GM11168 (cell line): ENCODE data around the gene ITGA11.

Experiments
- in situ Hi-C: fragments of 300-500 bp; cut with MboI; formaldehyde crosslinking; loops from one replicate; pipeline ENCODE4 v1.12.0; 2022; ENCODE audit warnings: low sequenced_read_pairs; ENCODE audit not compliant: unreplicated experiment

Gene ITGA11

DNA sequence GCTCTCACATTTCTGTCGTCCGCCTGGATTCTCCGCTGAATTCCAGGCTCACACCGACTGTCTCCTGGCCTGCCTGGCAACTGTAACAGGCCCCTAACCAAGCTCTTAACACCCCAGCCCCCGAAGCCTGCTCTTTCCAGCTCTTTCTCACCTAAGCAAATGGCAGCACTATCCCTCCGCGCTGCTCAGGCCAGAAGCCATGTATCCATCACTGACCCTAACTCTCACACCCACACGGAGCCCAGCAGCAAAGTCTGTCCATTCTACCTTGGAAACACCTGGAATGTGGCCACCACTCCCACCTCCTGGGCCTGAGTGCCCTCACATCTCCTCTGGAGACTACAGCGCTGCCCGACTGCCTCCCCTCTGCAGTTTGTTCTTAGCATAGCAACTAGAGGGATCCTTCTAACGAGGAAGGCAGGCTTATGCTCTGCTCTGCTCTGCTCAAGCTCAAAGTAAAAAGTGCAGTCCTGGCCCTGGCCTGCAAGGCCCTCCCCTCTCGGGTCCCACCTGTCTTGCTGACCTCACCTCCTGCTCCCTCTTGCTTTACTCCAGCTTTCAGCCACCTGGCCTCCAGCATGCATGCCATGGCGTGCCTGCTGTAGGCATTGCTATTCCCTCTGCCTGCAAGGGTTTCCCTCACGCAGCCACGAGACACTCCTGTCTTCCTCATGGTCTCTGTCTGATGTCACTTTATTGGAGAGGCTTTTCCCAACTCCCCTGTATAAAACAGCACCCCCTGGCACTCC lies 127.2 kb downstream of the ITGA11 start:
- in situ Hi-C loops, result no loop called here

DNA sequence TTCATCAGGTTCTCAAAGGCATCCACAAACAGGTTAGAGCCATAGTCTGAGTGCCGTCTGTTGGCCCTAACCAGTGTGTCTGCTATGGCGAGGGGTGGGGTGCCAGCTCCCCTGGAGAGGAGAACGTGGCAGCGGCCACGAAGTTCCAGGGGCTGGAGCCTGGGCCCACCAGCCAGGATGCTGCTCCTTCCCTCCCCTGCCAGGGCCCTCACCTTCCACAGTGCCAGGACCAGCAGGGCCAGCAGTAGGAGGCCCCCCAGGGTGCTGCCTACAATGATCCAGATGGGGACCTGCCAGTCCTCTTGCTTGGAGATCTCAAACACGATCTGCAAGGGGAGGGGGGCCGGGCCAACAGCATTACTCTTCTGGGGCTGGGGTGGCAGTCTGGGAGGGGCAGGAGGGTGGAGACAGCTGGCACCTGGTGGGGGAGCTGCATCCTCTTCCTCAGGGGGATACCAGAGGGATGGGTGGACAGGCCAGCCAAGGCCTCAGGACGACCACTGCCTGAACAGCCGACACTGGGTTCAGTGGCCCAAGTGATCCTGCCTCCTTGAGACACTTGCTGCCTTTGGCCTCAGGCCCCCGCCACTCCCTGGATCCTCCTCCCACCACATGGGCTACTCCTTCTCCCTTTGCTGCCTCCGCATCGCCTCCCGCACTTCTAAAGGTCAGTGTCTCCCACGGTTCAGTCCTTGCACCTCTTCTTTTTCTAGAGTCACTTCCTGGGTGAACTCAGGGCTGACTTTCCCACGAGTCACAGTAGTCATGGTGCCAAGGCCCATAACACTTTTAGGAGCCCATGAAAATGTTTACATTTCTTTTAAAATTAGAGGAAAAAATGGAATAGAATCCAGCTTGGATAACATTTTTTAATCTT lies 128.2 kb downstream of the ITGA11 start:
- in situ Hi-C loops, result no loop called here

DNA sequence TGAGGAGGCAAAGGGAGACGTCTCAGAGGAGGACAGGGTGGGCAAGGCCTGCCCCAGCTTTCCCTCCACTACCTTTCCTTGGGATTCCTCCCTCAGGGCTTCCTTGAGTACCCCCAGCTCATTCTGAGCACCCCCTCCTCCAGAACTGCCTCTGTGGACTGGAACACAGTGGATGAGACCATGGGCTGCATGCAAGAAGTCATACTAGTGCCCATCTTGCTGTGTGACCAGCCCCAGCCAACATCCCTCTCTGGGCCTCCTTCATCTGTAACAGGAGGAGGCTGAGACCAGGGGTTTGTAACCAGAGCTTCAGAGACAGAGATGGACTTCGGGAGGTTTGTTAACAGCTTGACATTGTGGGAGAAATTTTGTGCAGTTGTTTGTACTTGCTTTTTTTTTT lies 128.8 kb downstream of the ITGA11 start:
- in situ Hi-C loops, result no loop called here

DNA sequence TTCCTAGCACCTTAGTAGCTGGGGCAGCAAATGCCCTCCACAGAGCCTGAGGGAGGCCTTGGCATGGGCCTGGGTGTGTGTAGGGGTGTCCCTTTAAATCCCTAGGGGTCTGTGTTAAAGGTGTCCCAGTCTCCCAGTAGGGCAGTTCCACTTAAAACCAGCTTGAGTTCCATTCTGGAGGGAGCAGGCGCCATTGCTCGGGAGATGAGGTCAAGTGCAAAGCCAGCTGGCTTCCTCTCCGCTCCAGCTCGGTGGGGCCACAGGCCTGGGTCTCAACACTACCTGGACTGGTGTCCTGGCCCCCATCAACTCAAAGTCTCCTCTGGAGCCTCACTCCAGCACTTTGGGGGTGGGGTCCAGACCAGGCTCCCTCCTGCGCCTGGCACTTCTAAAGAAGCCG lies 129.2 kb downstream of the ITGA11 start:
- in situ Hi-C loops, result no loop called here

DNA sequence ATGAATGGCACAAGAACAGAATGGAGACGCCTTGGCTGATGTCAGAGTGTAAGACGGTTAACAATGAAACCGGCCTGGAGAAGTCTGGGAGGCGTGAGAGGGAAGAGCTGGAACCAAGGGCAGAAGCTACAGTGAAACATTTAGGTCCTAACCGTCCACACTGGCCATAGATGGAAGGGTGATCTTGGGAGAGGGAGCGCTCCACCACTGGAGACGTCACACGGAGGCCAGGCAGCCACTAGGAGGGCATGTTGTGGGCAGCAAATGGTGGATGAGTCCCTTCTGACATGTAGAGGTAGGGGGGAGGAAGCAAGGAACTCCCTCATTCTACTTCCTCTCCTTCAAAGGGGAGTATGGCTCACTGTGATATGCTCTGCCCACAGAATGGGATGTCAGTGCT lies 130.7 kb downstream of the ITGA11 start:
- in situ Hi-C loops, result no loop called here

DNA sequence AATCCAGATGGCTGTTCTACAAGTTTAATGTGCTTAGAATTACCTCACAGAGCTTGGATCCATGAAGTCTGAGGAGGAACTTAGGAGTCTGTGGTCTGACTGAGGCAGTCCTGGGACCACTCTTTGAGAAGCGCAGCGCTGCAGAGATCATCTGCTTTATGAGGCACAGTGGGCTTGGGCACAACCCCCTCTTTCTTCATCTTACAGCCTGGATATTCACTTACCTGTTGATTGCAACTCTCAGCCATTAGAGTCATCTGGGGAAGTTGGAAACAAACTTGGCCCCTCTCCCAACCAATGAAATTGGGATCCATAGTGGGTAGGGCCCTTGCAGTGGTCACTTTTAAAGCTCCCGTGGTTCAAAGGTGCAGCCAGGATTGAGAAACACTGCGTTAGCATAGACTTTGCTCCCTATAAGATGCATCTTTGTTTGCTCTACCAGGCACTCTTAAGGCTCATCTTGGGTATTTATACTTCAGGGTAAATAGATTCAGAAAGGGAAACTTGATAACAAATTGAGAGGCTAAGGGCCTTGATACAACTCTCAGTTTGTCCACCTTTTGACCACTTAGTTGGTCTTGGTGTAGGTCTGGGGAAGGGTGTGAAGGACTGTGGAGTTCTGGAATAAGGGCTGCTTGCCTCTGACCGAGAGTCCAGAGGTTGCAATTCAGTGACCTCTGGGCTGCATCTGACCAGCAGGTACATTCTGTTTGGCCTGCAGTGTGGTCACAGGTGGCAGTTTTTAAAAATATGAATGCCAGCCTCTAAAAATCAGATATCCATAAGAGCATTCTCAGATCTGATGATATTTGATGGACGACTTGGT lies 131.6 kb downstream of the ITGA11 start:
- in situ Hi-C loops, result no loop called here

DNA sequence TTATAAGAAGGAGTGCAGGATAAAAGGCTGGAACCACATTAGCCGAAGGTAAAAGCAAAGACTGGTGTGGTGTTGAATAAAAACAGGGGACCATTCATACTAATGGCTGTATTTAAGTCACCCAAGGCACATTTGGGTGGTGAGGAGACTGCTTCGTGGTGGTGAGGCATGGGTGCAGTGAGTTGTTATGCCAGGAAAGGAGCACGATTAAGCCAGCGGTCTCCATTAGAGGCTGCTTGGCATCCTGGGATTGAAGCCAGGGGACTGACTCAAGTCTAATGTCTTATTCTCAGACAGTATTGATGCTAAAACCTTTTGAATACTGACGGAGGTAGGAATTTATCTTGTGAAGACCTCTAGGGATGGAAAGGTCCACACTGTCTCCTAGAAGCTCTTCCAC lies 132.5 kb downstream of the ITGA11 start:
- in situ Hi-C loops, result no loop called here

DNA sequence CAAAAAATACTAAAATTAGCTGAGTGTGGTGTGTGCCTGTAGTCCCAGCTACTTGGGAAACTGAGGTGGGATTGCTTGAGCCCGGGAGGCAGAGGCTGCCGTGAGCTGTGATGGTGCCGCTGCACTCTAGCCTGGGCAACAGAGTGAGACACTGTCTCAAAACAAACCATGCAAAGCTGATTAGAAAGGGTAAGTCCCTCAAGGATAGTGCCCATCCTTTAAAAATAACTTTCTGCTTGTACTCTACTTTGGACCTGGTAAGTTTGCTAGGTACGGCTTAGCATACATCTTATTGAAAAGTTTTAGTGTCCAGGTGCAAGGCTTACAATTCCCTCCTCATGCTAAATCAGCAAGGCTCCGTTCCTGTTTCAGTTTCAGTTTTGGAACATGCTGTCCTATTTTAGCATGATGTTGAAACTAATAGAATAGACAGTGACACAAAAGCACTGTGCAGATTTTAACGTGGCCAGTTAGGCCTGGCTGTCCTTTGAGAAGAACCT lies 133.0 kb downstream of the ITGA11 start:
- in situ Hi-C loops, result no loop called here

DNA sequence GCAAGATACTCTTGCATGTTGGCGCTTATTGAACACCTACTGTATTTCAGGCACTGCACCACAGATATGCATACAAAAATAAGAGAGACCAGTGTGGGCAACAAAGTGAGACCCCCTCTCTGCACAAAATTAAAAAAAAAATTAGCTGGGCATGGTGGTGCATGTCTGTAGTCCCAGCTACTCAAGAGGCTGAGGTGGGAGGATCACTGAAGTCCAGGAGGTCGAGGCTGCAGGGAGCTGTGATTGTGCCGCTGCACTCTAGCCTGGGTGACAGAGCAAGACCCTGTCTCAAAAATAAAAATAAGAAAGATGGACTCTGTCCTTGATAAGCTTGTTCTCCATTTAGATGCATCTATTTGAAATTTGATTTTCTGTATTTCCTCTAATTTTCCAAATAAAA lies 133.6 kb downstream of the ITGA11 start:
- in situ Hi-C loops, result no loop called here

DNA sequence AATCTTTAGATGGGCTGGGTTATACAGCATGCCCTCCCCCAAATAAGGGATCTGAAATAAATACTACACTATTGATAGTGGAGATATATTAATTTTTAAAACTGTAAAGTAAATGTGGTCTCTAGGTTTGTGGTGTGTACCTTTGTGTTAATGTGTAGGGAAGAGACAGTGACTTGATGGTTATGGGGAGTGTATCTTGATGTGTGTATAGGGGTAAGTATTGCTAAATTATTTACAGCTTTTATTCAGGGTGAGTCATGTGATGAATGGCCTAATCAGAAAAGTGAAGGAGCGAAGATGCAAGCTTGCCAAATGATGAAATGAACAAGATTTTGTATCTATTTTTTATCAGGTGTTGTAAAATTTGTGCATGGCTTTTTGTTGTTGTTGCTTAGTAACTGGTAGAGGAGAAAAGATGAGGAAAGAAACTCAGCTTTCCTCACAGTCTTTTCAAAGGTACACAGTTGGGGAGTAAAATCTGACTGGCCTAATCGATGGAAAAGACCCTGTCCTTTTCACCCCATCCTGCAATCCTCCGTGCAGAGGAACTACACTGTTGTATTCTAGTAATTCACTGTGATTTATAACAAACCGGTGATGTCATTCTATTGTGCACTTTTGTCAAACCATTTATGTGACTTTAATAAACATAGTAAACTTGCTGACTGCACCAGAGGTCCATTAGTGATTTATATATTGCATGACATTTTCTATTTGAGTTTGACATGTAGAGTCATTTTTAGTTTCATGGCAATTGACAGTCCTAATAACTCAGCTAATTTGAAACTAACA lies 136.8 kb downstream of the ITGA11 start:
- in situ Hi-C loops, result no loop called here

DNA sequence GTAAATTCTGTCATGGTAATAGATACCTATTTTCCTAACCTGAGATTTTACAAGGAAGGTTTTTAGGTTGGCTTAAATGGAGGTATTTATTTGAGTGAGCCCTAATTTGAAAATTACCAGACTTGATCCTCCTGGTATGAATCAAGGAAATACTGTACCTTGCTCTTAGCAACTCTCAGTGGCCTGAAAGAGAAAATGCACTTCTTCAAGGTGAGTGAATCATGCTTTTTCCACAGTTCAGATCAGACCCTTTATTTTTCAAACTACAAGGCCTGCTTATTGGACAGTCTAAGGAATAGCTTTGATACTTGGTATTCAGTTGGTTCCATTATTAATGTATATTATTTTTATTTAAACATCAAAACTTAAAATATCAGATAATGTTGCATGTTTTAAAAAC lies 139.0 kb downstream of the ITGA11 start:
- in situ Hi-C loops, result no loop called here

DNA sequence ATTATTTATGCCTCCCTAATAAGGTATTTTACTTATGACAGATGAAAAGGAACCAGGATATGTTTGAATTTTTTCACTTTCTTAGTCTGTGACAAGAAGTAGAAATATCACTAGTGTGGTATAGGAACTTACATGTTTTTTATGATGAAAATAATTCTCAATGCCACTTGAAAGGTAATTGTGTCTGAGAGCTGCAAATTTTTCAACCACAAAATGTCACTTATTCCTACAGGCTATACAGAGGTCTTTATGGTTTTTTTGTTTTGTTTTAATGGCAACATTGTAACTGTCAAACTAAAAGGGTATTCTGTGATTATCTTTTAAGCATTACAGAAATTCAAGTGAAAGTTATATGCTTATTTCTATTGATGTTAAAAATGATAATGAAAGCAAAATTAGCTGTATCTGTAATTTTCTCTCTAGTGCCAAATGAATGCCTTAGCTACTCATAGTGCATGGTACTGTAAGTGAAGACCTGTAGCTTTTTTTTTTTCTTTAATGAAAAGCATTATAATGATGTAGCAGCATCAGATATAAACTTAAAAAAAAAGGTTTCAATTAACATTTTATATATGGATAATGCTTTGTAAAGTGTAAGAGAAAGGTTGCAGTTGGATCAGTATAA lies 139.7 kb downstream of the ITGA11 start:
- in situ Hi-C loops, result no loop called here

DNA sequence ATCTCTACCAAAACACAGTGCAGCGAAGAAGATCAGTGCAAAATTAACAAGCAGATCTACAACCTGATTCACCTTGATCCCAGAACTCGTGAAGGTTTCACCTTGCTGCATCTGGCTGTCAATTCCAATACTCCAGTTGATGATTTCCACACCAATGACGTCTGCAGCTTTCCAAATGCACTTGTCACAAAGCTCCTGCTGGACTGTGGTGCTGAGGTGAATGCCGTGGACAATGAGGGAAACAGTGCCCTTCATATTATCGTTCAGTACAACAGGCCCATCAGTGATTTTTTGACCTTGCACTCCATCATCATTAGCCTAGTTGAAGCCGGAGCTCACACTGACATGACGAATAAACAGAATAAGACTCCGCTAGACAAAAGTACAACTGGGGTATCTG lies 141.2 kb downstream of the ITGA11 start:
- in situ Hi-C loops, result no loop called here

DNA sequence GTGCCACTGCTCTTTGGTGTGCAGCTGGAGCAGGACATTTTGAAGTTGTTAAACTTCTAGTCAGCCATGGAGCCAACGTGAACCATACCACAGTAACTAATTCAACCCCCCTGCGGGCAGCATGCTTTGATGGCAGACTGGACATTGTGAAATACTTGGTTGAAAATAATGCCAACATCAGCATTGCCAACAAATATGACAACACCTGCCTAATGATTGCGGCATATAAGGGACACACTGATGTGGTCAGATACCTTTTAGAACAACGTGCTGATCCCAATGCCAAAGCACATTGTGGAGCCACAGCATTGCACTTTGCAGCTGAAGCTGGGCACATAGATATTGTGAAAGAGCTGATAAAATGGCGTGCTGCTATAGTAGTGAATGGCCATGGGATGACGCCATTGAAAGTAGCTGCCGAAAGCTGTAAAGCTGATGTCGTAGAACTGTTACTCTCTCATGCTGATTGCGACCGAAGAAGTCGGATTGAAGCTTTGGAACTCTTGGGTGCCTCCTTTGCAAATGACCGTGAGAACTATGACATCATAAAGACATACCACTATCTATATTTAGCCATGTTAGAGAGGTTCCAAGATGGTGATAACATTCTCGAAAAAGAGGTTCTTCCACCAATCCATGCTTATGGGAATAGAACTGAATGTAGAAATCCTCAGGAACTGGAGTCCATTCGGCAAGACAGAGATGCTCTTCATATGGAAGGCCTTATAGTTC lies 142.2 kb downstream of the ITGA11 start:
- in situ Hi-C loops, result no loop called here

DNA sequence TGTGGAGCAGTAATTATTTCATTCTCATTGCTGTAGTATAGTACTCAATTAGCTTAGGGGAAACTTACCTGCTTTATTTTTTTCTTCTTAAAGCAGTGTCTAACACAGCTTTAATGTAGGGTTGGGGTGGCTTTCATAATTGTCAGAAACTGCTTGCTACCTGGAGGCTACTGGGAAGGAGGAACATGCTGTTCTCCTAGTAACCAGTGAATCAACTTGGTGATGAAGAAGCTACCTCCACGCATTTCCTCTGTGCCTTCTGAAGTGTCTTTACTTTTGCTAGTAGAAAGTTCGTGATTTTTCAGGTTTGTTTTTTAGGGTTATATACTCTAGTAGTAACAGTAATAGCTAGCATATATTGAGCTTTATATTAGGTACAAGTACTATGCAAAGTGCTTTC lies 142.9 kb downstream of the ITGA11 start:
- in situ Hi-C loops, result no loop called here

DNA sequence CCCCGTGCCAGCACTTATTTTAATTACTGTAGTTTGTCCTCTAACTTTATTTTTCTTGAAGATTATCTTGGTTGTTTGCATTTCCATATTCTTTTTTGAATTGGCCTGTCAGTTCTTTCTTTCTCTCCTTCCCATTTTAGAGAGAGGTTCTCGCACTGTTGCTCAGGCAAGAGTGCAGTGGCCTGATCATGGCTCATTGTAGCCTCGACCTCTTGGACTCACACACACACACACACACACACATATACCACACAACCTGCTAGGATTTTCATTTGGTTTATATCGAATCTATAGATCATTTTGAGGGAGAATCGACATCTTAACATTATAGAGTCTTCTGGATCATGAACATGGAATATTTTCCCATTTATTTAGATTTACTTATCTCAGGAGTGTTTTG lies 145.7 kb downstream of the ITGA11 start:
- in situ Hi-C loops, result no loop called here

DNA sequence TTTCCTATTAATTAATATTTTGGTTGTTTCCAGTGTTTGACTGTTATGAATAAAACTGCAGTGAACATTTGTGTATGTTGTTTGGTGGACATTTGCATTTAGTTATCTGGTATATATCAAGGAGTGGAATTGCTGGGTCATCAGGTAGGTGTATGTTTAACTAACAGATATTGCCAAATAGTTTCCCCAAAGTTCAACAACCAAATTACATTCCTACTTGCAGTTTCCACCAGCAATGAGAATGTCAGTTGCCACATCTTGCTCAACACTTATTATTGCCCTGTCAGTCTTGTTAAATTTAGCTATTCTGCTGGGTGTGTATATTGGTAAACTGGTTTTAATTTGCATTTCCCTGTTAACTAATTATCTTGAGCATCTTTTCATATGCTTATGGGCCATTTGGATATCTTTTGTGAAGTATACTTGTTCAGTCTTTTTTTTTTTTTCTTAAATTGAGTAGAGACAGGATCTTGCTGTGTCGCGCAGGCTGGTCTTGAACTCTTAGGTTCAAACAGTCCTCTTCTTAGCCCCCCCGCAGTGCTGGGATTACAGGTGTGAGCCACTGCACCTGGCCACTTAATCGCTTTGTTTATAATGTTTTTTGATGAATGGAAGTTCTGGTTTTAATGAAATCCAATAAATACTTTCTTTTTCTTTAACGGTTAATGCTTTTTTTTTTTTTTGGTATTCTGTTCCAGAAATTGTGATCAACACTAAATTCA lies 146.5 kb downstream of the ITGA11 start:
- in situ Hi-C loops, result no loop called here

DNA sequence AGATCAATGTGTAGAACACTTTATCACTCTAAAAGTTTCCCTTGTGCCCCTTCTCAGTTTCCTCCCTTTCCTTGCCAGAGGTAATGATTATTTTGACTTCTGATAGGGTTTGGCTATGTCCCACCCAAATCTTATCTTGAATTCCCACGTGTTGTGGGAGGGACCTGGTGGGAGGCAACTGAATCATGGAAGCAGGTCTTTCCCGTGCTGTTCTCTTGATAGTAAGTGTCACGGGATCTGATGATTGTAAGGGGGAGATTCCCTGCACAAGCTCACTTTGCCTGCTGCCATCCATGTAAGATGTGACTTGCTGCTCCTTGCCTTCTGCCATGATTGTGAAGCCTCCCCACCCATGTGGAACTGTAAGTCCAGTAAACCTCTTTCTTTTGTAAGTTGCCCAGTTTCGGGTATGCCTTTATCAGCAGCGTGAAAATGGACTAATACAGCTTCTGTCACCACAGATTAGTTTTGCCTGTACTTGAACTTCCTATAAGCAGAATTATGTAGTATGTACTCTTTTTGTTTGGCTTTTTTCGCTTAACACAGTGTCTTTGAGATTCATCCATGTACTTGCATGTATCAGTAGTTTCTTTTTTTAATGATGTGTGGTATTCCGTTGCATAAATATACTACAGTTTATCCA lies 147.2 kb downstream of the ITGA11 start:
- in situ Hi-C loops, result no loop called here
